Heart left ventricle (tissue), 13 donors: ENCODE results near the gene TRAPPC3.

ENCODE experiments used
- CTCF ChIP-seq, 12 donors: fragments of 200-600 bp; sonication (generic) in 4 of 12; IDR thresholded peaks; one replicate each; pipeline versions ENCODE4 v1.5.0 to v1.8.0; 2018 to 2022; ENCODE audit warnings: antibody characterized with exemption in 12 of 12, mild to moderate bottlenecking in 5 of 12
- POLR2A ChIP-seq, 2 donors: fragments of 450-650 bp; IDR thresholded peaks; one replicate each; pipeline ENCODE4 v1.6.1; 2017; ENCODE audit warnings: antibody characterized with exemption in 2 of 2, mild to moderate bottlenecking in 2 of 2, moderate library complexity in 2 of 2
- donor health status: ischemic (EF 13 %, LVEDD 7.1; RV severe dilation, severe dysfunction).
- donor health status: DM: no; HTN: yes; CAD: no.
- donor health status: DM: no; HTN: no; CAD: no.
- donor health status: ischemic (EF 25% LVEDD 6.9; RV normal size, moderate dysfunction).
- donor health status: ischemic (EF 25% LVEDD 5.7; RV mildly dilated, moderate dysfunction).
- donor health status: ischemic (EF 35%, LVEDD 5.7; RV mildly dilated, moderate dysfunction).
- donor health status: nonischemic (EF 11% LVEDD 7.7; RV severe dilation, severe dysfunction).
- donor health status: DM: yes; HTN: yes; CAD: no.
- donor health status: PGD.
- donor health status: ischemic (EF 29% LVEDD 5.4; RV normal size, mild dysfunction).
- donor health status: nonischemic (EF 23%, LVEDD 6.1; RV moderate dilation, normal function).

- TF ChIP-seq CTCF (IDR thresholded peaks at IDR 0.05) (no peak), POLR2A (IDR thresholded peaks at IDR 0.05) (no peak)
Observed at GRCh38 chr1:36089393-36090121, 59.7 kb downstream of the TRAPPC3 start.
